Mononuclear cell (primary cell): ENCODE results near the gene BIVM. TPM values are rescaled to one million over a fixed set of nuclear protein-coding genes. Genes with fewer than 3 reads are reported as not detected.

Experiments
- H3K27me3 ChIP-seq: 2 replicates; pipeline ENCODE4 v1.6.0; 2011; ENCODE audit warnings: low read length, control low read depth; ENCODE audit not compliant: insufficient read depth
- H3K4me1 ChIP-seq: 2 replicates; pipeline ENCODE4 v1.5.1; 2011; ENCODE audit warnings: mild to moderate bottlenecking, low read length, control low read depth; ENCODE audit not compliant: insufficient read depth
- H3K4me3 ChIP-seq: 2 replicates; pipeline ENCODE4 v1.5.1; 2011; ENCODE audit warnings: mild to moderate bottlenecking, low read length, moderate library complexity
- H3K9me3 ChIP-seq: 2 replicates; pipeline ENCODE4 v1.5.1; 2011; ENCODE audit warnings: low read depth, mild to moderate bottlenecking, control low read depth, low read length
- total RNA-seq: library from RNA; depleted of rRNA; stranded (reverse); fragments of >200 nt; gene quantifications from one replicate; pipeline ENCODE4 v1.2.3, GENCODE V29; 2012

Gene BIVM
- total RNA-seq, 1 donor, result 4.0 TPM

DNA sequence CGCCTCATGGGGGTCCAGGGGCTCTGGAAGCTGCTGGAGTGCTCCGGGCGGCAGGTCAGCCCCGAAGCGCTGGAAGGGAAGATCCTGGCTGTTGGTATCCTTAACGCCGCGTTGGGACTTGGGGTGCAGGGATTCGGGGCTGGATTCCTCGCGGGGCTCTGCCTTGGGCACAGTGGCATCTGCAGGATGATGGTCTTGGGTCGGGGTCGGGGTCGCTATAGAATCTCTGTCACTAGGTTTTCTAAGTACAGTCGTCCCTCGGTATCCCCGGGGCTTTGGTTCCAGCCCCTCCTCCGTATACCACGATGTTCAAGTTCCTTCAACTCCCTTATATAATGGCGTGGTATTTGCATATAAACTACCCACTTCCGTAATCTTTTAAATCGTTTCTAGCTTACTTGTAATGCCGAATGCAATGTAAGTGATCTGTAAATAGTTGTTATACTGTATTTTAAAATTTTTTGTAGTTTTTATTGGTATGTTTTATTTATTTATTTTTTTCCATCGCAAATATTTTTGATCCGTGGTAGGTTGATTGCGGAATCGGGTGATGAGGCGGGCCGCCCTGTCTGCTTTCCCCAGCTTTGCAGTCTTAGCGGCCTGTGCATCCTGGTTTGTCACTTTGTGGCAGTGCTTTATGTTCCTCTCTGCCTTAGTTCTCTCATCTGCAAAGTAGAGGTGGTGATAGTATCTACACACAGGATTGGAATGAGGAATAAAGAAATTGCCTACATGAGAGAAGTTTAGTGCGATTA lies 47.5 kb downstream of the BIVM start:
- Histone ChIP-seq H3K4me3 (peak overlapping the region; percentile 79), H3K27me3 (no peaks in the 10 kb centered on the region), H3K9me3 (no peaks in the 10 kb centered on the region), H3K4me1 (peaks cover 27% of the 10 kb centered on the region)

- H3K4me3 ChIP-seq, result peak overlapping the region; percentile 79
- peaks cover 27% of the 10 kb centered on the region for H3K4me1 ChIP-seq
- no peaks in the 10 kb centered on the region for H3K9me3 ChIP-seq
- H3K27me3 ChIP-seq, result no peaks in the 10 kb centered on the region
Measured at GRCh38 chr13:102847272-102848234, 48.6 kb downstream of the BIVM start.

DNA sequence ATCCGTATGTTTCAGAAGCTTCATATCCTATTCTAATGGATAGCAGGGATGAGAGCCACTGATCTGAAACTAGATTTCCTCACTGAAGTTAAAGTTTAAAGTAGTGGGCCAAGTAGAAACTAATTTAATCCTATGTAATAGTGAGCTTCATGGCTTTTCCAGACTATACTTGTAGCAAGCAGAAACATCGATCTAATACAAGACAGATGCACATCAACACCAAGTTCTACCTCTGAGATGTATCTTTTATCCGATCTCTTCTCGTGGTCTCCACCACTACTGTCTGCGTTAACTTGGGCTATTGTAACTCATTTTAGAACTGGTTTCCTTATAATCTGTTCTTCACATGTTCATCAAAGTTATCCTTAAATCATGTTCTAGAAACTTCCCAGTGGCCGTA lies 50.0 kb downstream of the BIVM start:
- H3K4me1 ChIP-seq, result peaks cover 30% of the 10 kb centered on the region

DNA sequence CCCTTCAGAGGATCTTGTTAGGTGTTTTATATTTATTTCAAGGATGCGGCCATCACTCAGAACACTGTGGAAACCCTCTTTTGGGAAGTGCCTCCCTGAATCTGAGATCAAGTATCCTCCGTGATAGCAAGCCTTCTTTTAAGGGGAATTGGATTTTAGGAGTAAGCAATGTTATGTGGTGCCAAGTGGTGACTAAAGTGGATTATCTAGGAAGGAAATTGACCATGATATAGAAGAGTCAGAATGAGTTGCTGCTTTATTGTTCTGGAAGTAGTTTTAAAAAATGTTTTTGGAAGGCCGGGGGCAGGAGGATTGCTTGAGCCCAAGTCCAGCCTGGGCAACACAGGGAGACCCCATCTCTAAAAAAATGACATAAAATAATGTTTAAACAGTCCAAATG lies 53.6 kb downstream of the BIVM start:
- H3K27me3 ChIP-seq, result no peaks in the 10 kb centered on the region
- no peak overlapping the region for H3K4me3 ChIP-seq
- H3K4me1 ChIP-seq, result peaks cover 27% of the 10 kb centered on the region
- no peaks in the 10 kb centered on the region for H3K9me3 ChIP-seq

More for the DNA sequence above, 50.0 kb downstream of the BIVM start:
- Histone ChIP-seq H3K4me3 (no peak overlapping the region), H3K9me3 (no peaks in the 10 kb centered on the region), H3K27me3 (no peaks in the 10 kb centered on the region)

DNA sequence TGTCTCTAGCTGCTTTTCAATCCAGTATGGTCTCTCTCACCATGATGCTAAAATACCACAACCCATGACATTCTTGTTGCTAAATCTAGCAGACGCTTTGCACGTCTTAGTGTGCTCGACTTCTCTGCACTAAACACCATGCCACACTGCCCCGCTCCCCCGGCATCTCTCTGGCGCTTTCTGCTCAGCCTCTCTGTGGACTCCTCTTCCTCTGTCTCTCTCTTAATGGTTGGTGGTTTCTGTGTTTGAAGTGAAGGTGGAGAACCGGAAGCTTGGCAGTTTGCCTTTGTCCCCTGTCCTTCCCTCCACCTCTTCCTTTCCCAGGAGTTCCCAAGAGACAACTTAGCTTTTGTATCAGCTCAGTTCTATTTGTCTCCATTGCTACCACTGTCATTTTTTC lies 55.8 kb downstream of the BIVM start:
- Histone ChIP-seq H3K27me3 (no peaks in the 10 kb centered on the region), H3K9me3 (no peaks in the 10 kb centered on the region), H3K4me3 (no peak overlapping the region), H3K4me1 (peaks cover 22% of the 10 kb centered on the region)

DNA sequence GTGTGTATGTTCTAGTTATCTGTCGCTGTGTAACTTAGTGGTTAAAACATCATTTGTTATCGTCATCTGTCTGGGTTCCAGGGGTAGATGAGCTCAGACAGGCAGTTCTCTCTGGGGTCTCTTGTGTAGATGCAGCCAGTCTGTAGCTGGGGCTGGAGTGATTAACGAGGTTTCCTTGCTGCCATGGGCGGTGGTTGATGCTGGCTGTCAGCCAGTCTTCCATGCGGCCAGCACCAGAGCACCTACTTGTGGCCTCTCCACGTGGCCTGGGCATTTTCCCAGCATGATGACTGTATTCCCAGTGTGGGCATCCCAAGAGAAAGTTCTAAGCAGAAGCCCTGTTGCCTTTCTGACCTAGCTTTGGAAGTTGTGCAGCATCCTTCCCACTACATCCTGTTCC lies 57.6 kb downstream of the BIVM start:
- H3K4me1 ChIP-seq, result peaks cover 12% of the 10 kb centered on the region
- no peak overlapping the region for H3K4me3 ChIP-seq
- no peaks in the 10 kb centered on the region for H3K9me3 ChIP-seq
- no peaks in the 10 kb centered on the region for H3K27me3 ChIP-seq

- no peaks in the 10 kb centered on the region for H3K27me3 ChIP-seq
- no peak overlapping the region for H3K4me3 ChIP-seq
- peaks cover 11% of the 10 kb centered on the region for H3K4me1 ChIP-seq
- no peaks in the 10 kb centered on the region for H3K9me3 ChIP-seq
Measured at GRCh38 chr13:102862624-102863210, 63.8 kb downstream of the BIVM start.

GRCh38 chr13:102863590-102863989 lies 64.7 kb downstream of the BIVM start:
- Histone ChIP-seq H3K4me1 (peaks cover 11% of the 10 kb centered on the region), H3K9me3 (no peaks in the 10 kb centered on the region), H3K27me3 (no peaks in the 10 kb centered on the region)

GRCh38 chr13:102868366-102868936 lies 69.5 kb downstream of the BIVM start:
- no peaks in the 10 kb centered on the region for H3K9me3 ChIP-seq
- no peaks in the 10 kb centered on the region for H3K27me3 ChIP-seq
- peaks cover 15% of the 10 kb centered on the region for H3K4me1 ChIP-seq
- no peak overlapping the region for H3K4me3 ChIP-seq

More at GRCh38 chr13:102863590-102863989, 64.7 kb downstream of the BIVM start:
- no peak overlapping the region for H3K4me3 ChIP-seq

DNA sequence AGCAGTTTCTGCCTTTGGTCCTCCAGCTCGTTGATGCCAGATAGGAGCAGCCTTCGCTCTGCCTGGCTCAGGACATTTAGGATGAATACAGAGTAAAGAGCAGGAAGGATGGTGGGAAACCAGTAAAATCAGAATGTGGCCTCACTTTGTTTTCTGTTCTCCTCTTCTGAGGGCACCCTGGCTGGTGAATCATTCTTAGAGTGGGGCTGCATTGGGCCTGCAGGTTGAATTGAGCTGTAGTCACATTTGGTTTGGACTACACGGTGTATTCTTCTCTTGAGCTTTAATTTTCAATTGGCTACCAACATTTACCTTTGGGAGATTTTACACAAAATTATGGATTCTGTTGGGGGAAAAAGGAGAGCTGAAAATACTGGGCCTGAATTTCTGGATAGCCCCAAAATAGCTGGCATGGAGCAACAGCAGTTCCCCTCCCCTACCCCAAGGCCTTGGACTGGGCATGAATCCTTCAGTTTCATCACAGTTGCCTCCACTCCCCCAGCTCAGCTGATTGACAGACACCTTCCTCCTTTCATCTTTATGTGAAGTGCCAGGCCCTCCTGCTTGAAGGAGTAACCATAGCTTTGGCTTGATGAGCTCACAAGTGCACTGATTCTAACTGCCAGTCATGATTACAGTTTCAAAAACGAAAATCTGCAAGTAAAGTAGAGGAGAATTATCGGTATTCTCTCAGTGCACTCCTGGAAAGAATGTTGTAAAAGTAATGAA lies 71.2 kb downstream of the BIVM start:
- Histone ChIP-seq H3K4me3 (no peak overlapping the region), H3K27me3 (no peaks in the 10 kb centered on the region), H3K9me3 (no peaks in the 10 kb centered on the region), H3K4me1 (peaks cover 4% of the 10 kb centered on the region)

DNA sequence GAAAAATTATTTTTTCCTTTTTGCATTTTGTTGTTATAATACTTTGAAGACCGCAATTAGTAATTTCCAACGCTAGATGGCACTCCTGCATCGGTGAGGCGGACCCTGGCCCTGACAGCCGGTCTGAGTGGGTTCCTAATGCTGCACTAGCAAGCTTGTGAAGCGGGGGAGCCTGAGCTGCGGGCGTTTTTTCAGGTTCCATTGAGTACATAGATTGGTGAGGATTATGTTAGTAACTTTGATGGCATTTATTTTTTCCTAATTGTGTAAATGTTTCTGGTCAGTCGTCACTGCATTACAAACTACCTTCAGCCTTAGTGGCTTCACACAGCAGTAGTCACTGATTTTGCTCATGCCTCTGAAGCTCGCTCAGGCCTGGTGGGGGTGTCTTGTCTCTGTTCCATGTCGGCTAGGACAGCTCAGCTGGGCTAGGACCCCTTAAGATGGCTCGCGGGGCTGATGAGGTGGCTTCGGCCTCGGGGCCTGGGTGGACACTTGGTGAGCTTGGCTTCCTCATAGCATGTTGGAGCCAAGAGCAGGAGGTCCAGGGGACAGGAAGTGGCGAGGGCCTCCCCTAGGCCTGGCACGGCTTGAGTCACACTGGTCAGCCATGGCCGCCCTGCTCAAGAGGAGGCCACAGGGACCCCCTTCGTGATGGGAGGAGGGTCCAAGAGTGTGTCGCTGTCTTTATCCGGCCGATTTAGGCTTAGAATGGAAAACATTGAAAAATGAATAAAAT lies 71.9 kb downstream of the BIVM start:
- peaks cover 4% of the 10 kb centered on the region for H3K4me1 ChIP-seq
- no peaks in the 10 kb centered on the region for H3K27me3 ChIP-seq

DNA sequence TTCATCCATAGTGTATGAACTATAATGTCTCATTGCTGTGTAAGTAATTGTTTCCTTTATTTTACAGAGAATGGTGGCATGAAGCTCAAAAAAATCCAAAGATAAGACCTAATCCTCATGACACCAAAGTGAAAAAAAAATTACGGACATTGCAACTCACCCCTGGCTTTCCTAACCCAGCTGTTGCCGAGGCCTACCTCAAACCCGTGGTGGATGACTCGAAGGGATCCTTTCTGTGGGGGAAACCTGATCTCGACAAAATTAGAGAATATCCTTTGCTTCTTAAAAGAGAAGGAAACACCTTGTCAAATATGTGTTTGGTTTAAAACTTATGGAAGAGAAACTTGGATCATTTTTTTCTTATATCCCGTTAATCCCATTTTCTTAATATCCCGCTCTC lies 73.2 kb downstream of the BIVM start:
- Histone ChIP-seq H3K9me3 (no peaks in the 10 kb centered on the region), H3K4me3 (no peak overlapping the region), H3K4me1 (peaks cover 4% of the 10 kb centered on the region), H3K27me3 (no peaks in the 10 kb centered on the region)

More for the DNA sequence above, 71.9 kb downstream of the BIVM start:
- Histone ChIP-seq H3K9me3 (no peaks in the 10 kb centered on the region), H3K4me3 (no peak overlapping the region)

DNA sequence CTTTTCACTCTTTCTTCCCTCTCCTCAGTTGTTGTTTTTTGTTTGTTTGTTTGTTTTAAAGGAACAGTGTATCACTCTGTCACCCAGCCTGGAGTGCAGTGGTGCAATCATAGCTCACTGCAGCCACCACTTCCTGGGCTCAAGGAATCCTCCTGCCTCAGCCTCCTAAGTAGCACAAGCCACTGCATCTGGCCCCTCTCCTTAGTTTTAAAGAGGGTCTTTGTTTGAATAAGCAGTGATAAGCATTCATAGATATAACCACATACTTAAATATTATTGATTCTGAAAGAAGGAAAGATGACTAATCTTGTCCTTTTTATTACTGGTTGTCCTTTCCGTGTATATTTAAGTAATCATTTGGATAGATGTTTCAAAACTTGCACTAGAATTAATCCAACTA lies 73.6 kb downstream of the BIVM start:
- no peak overlapping the region for H3K4me3 ChIP-seq
- H3K9me3 ChIP-seq, result no peaks in the 10 kb centered on the region
- peaks cover 4% of the 10 kb centered on the region for H3K4me1 ChIP-seq
- no peaks in the 10 kb centered on the region for H3K27me3 ChIP-seq

- no peaks in the 10 kb centered on the region for H3K27me3 ChIP-seq
- H3K4me3 ChIP-seq, result no peak overlapping the region
- no peaks in the 10 kb centered on the region for H3K9me3 ChIP-seq
- peaks cover 4% of the 10 kb centered on the region for H3K4me1 ChIP-seq
Measured at GRCh38 chr13:102873653-102874052, 74.7 kb downstream of the BIVM start.
